Central memory CD8-positive, alpha-beta T cell (primary cell): ENCODE data around the gene USP46.

Experiments
- ATAC-seq: fragments of 150-1000 bp; cut with Tn5 transposase; replicated peaks from 2 replicates; pipeline ENCODE4 v1.10.0; 2022; ENCODE audit warnings: mild to moderate bottlenecking, moderate FRiP score, moderate number of reproducible peaks; ENCODE audit not compliant: poor library complexity, severe bottlenecking; ENCODE audit errors: extremely low read depth
- DNase-seq, 2 donors: peaks; one replicate each; pipeline ENCODE4 v3.0.0; 2021; ENCODE audit warnings: low spot score in 2 of 2
- H3K27ac Mint-ChIP-seq: one replicate; pipeline ENCODE4 v1.8.0; 2022; ENCODE audit warnings: low read depth, mild to moderate bottlenecking, moderate library complexity, mixed read lengths
- H3K27me3 Mint-ChIP-seq: one replicate; pipeline ENCODE4 v1.8.0; 2022; ENCODE audit warnings: mixed read lengths
- H3K36me3 Mint-ChIP-seq: one replicate; pipeline ENCODE4 v1.8.0; 2022; ENCODE audit warnings: mild to moderate bottlenecking, moderate library complexity, mixed read lengths; ENCODE audit not compliant: insufficient read depth
- H3K4me1 Mint-ChIP-seq: one replicate; pipeline ENCODE4 v1.8.0; 2022; ENCODE audit warnings: mixed read lengths
- H3K4me3 Mint-ChIP-seq: one replicate; pipeline ENCODE4 v1.8.0; 2022; ENCODE audit warnings: mild to moderate bottlenecking, moderate library complexity, mixed read lengths
- H3K9me3 Mint-ChIP-seq: one replicate; pipeline ENCODE4 v1.8.0; 2022; ENCODE audit warnings: mixed read lengths

USP46 gene

GRCh38 chr4:52628974-52629373 is 30.1 kb downstream of the USP46 start:
- H3K27me3 Mint-ChIP-seq, result no peaks in the 10 kb centered on the region
- peaks cover 5% of the 10 kb centered on the region for H3K4me1 Mint-ChIP-seq
- no peak for DNase-seq
- H3K9me3 Mint-ChIP-seq, result no peaks in the 10 kb centered on the region
- H3K36me3 Mint-ChIP-seq, result peaks cover 12% of the 10 kb centered on the region
- H3K27ac Mint-ChIP-seq, result no peak overlapping the region
- H3K4me3 Mint-ChIP-seq, result no peak overlapping the region
- ATAC-seq, result no peak

GRCh38 chr4:52628543-52628942 is 30.6 kb downstream of the USP46 start:
- Mint-ChIP-seq H3K27ac (no peak overlapping the region), H3K4me3 (no peak overlapping the region), H3K9me3 (no peaks in the 10 kb centered on the region), H3K36me3 (peaks cover 12% of the 10 kb centered on the region), H3K27me3 (no peaks in the 10 kb centered on the region), H3K4me1 (peaks cover 5% of the 10 kb centered on the region)
- no peak for ATAC-seq
- no peak for DNase-seq

DNA sequence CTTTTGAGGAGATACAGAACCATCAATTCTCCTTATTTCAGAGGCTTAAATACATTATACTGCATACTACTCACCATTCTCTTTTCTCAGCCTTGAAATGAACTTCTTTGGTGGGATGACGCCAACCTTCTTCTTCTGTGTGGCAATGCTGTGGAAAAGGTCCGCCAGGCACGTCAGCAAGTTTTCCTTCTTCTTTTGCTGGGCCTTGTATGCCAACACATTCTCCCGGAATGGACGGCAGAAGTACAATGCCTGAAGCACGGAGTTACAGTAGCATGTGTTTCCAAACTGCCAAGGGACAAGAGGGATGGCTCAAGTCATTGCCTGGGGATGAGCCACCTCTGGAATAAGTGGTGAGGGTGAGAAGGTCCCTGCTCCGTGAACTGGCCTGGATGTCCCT is 31.2 kb downstream of the USP46 start:
- DNase-seq, result no peak
- H3K36me3 Mint-ChIP-seq, result peaks cover 12% of the 10 kb centered on the region

DNA sequence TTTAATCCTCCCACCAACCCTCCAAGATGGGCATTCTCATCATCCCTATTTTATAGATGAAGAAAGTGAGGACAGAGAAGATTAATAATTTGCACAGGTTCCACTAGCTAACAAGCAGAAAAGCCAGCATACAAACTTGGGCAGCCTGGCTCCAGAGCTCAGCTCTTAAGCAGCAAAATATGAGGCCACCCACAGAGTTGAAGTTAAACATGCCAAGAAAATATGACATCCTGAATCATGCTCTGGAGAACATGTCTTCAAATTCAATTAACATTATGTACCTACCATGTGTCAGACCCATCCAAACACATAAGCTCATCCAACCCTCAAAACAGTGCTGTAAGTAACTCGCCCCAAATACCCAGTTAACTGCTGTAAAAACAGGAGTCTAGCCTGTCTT is 33.9 kb downstream of the USP46 start:
- DNase-seq, result no peak
- no peaks in the 10 kb centered on the region for H3K27me3 Mint-ChIP-seq
- peaks cover 16% of the 10 kb centered on the region for H3K4me1 Mint-ChIP-seq
- no peak overlapping the region for H3K4me3 Mint-ChIP-seq
- H3K27ac Mint-ChIP-seq, result no peak overlapping the region
- no peaks in the 10 kb centered on the region for H3K9me3 Mint-ChIP-seq
- no peak for ATAC-seq
- peaks cover 17% of the 10 kb centered on the region for H3K36me3 Mint-ChIP-seq

More for the DNA sequence above, 31.2 kb downstream of the USP46 start:
- peaks cover 7% of the 10 kb centered on the region for H3K4me1 Mint-ChIP-seq
- H3K27me3 Mint-ChIP-seq, result no peaks in the 10 kb centered on the region
- H3K27ac Mint-ChIP-seq, result no peak overlapping the region
- no peak overlapping the region for H3K4me3 Mint-ChIP-seq
- H3K9me3 Mint-ChIP-seq, result no peaks in the 10 kb centered on the region
- no peak for ATAC-seq

GRCh38 chr4:52622564-52622963 is 36.5 kb downstream of the USP46 start:
- no peak overlapping the region for H3K27ac Mint-ChIP-seq
- peaks cover 13% of the 10 kb centered on the region for H3K36me3 Mint-ChIP-seq
- H3K4me3 Mint-ChIP-seq, result no peak overlapping the region
- ATAC-seq (no peak), DNase-seq (no peak)
- no peaks in the 10 kb centered on the region for H3K27me3 Mint-ChIP-seq
- peaks cover 21% of the 10 kb centered on the region for H3K4me1 Mint-ChIP-seq
- H3K9me3 Mint-ChIP-seq, result no peaks in the 10 kb centered on the region

GRCh38 chr4:52621567-52621966 is 37.5 kb downstream of the USP46 start:
- ATAC-seq (no peak), DNase-seq (no peak)
- no peaks in the 10 kb centered on the region for H3K27me3 Mint-ChIP-seq
- H3K4me3 Mint-ChIP-seq, result no peak overlapping the region
- H3K9me3 Mint-ChIP-seq, result no peaks in the 10 kb centered on the region
- peaks cover 12% of the 10 kb centered on the region for H3K36me3 Mint-ChIP-seq
- H3K4me1 Mint-ChIP-seq, result peaks cover 25% of the 10 kb centered on the region
- H3K27ac Mint-ChIP-seq, result no peak overlapping the region

DNA sequence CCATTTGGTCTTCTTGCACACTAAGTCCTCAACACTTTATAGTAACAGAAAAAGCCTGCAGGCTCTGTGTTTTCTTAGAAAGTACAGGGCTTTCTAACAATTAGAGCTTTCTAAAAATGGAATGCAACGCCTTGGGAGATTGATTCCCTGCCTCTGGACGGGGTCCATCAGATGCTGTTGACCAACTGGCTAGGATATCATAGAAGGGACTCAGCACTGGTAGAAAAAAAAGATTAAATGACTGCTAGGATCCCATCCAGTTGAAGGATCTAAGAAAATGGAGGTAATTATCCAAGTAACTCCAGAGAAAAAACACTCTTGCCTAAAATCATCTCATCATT is 39.5 kb downstream of the USP46 start:
- no peak overlapping the region for H3K4me3 Mint-ChIP-seq
- H3K36me3 Mint-ChIP-seq, result peaks cover 6% of the 10 kb centered on the region
- ATAC-seq, result no peak

DNA sequence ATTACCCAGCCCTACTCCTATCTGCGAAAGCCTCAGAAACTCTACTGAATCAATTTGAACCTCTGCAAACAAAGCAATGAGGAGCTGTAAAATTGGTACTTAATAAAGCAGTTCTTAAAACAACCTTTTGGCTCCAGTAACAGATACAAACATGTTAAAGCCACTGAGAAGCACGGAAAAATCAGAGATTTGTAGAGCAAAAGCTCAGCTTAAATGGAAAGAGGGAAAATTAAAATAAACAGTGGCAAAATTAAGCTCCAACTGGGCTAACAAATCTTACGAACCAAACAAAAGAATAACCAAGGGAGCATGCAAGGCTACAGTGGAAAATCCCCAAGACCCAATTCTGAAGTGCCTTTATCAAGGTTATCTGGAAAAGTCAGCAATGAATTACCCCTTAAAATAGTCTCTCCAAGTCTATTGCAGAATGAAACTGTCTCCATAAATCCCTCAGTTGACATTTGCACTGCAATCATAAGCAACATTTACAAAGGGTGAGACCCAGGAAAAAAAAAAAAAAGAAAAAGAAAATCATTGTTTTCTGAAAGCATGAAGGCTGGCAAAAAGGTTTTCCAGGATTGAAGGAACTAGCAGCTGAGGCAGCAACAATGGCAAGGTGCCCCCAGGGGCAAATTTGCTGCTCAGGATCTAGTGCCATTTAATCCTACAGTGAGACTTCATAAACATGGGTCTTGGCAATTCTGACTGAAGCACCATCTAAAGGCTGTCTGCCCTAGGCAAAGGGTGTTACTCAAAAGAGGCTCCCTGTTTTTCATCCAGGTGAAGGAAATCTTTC is 40.1 kb downstream of the USP46 start:
- Mint-ChIP-seq H3K4me1 (peaks cover 40% of the 10 kb centered on the region), H3K9me3 (no peaks in the 10 kb centered on the region), H3K27ac (no peak overlapping the region), H3K27me3 (no peaks in the 10 kb centered on the region), H3K4me3 (no peak overlapping the region), H3K36me3 (peaks cover 6% of the 10 kb centered on the region)
- DNase-seq (no peak), ATAC-seq (no peak)

More for the DNA sequence above, 39.5 kb downstream of the USP46 start:
- no peaks in the 10 kb centered on the region for H3K27me3 Mint-ChIP-seq
- no peak overlapping the region for H3K27ac Mint-ChIP-seq
- DNase-seq, result no peak
- H3K9me3 Mint-ChIP-seq, result no peaks in the 10 kb centered on the region
- H3K4me1 Mint-ChIP-seq, result peaks cover 40% of the 10 kb centered on the region

DNA sequence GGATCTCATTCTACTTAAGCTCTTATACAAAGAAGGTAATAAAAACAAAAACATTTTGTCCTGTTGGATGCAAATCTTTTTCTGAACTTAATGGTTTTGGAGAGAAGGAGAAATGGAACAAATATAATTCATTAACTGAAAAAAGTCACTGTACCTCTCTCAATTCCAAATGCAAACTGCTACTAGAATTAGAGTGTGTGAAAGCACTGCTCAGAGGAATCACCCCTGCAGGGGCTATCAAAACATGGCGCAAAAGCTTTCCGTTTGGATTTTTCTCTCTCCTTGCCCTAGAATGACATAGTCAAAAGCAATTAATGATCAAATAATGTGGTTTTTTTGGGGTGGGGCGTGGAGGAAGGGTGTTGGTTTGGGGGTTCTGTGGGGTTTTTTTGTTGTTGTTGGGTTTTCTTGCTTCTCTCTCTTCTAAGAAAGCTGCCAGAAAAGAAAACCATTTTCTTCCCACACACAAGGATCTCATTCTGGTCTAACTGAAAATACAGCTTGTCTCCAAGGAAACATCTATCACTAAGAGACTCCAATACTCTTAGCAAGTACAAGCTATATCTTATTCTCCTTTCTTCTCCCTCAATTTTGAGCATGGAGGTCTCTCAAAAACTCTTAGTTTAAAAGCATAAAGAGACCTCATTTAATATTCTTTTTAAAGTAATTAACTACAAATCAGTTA is 41.6 kb downstream of the USP46 start:
- Mint-ChIP-seq H3K27ac (peak overlapping the region; percentile 17), H3K27me3 (no peaks in the 10 kb centered on the region), H3K36me3 (peaks cover 4% of the 10 kb centered on the region), H3K4me1 (peaks cover 35% of the 10 kb centered on the region), H3K9me3 (no peaks in the 10 kb centered on the region), H3K4me3 (peak overlapping the region; percentile 19)
- no peak for DNase-seq
- no peak for ATAC-seq

- H3K4me3 Mint-ChIP-seq, result no peak overlapping the region
- peaks cover 24% of the 10 kb centered on the region for H3K4me1 Mint-ChIP-seq
- no peak for ATAC-seq
Observed at GRCh38 chr4:52614241-52614640, 44.9 kb downstream of the USP46 start.

GRCh38 chr4:52612341-52612740 is 46.8 kb downstream of the USP46 start:
- peaks cover 14% of the 10 kb centered on the region for H3K36me3 Mint-ChIP-seq
- H3K27me3 Mint-ChIP-seq, result no peaks in the 10 kb centered on the region
- ATAC-seq (no peak), DNase-seq (no peak)
- H3K27ac Mint-ChIP-seq, result no peak overlapping the region
- peaks cover 17% of the 10 kb centered on the region for H3K4me1 Mint-ChIP-seq
- H3K9me3 Mint-ChIP-seq, result no peaks in the 10 kb centered on the region
- no peak overlapping the region for H3K4me3 Mint-ChIP-seq

More at GRCh38 chr4:52614241-52614640, 44.9 kb downstream of the USP46 start:
- Mint-ChIP-seq H3K9me3 (no peaks in the 10 kb centered on the region), H3K27ac (no peak overlapping the region), H3K27me3 (no peaks in the 10 kb centered on the region), H3K36me3 (peaks cover 10% of the 10 kb centered on the region)
- no peak for DNase-seq

DNA sequence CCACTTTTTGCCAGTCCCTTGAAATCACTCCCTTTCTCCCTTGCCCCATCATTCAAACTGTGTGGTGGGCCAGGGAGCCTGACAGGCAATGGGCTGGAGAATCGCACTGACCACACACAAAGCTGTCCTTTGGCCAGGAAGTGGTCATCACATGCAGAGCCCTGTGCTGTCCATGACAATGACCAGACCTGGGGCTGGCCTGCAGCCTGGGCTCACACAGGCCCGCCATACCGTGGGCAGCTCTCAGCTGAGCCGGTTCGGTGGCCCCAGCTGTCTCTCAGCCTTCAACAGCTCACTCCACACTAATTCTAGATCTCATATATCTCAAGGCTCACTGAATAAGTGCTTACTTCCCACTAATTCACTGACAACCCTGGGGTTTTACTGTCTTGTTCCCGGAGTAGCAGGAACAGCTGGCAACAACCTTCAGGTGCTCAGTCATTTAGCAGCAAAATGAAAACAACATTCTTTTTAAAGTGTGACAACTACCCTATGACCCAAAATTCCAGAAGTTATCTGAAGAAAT is 48.0 kb downstream of the USP46 start:
- Mint-ChIP-seq H3K27me3 (no peaks in the 10 kb centered on the region), H3K4me1 (peaks cover 11% of the 10 kb centered on the region), H3K27ac (no peak overlapping the region), H3K9me3 (no peaks in the 10 kb centered on the region), H3K36me3 (peaks cover 14% of the 10 kb centered on the region), H3K4me3 (no peak overlapping the region)
- DNase-seq (no peak), ATAC-seq (no peak)

- H3K27ac Mint-ChIP-seq, result no peak overlapping the region
- peaks cover 14% of the 10 kb centered on the region for H3K36me3 Mint-ChIP-seq
- ATAC-seq, result no peak
- no peaks in the 10 kb centered on the region for H3K4me1 Mint-ChIP-seq
- H3K9me3 Mint-ChIP-seq, result no peaks in the 10 kb centered on the region
- H3K4me3 Mint-ChIP-seq, result no peak overlapping the region
- no peaks in the 10 kb centered on the region for H3K27me3 Mint-ChIP-seq
- DNase-seq, result no peak
Observed at GRCh38 chr4:52606726-52607125, 52.4 kb downstream of the USP46 start.
